HG03442 (cell line): ENCODE results near the gene SNED1.

ENCODE experiments used
- ATAC-seq: cut with Tn5 transposase; IDR thresholded peaks from one replicate; pipeline ENCODE4 v1.9.1; 2021; ENCODE audit warnings: mild to moderate bottlenecking, moderate library complexity; ENCODE audit not compliant: unreplicated experiment

Gene SNED1

GRCh38 chr2:240997856-240998705, at the start of gene SNED1:
Gene SNED1, plus strand, starts transcription at chr2:240998618. Its CDS starts 220 bp downstream, at chr2:240998838.
- ATAC-seq, result peak; percentile 43

GRCh38 chr2:240948905-240949790, 49.3 kb upstream of the SNED1 start:
- ATAC-seq, result no peak

GRCh38 chr2:240949791-240950705, 48.4 kb upstream of the SNED1 start:
- ATAC-seq, result no peak

GRCh38 chr2:240951045-240951594, 47.3 kb upstream of the SNED1 start:
- ATAC-seq, result no peak

- no peak for ATAC-seq
These were observed 45.7 kb upstream of the SNED1 start for GRCh38 chr2:240952496-240953246.

- ATAC-seq, result no peak
These were observed 44.7 kb upstream of the SNED1 start for GRCh38 chr2:240953426-240954410.

- no peak for ATAC-seq
These were observed 43.7 kb upstream of the SNED1 start for GRCh38 chr2:240954436-240955305.

- no peak for ATAC-seq
These were observed 42.9 kb upstream of the SNED1 start for GRCh38 chr2:240955306-240956170.

- no peak for ATAC-seq
These were observed 42.1 kb upstream of the SNED1 start for GRCh38 chr2:240956171-240956934.

GRCh38 chr2:240956935-240957655, 41.3 kb upstream of the SNED1 start:
- ATAC-seq, result no peak

GRCh38 chr2:240957656-240958365, 40.6 kb upstream of the SNED1 start:
- ATAC-seq, result no peak

GRCh38 chr2:240958366-240959213, 39.8 kb upstream of the SNED1 start:
- no peak for ATAC-seq

GRCh38 chr2:240959214-240959940, 39.0 kb upstream of the SNED1 start:
- no peak for ATAC-seq
